ENCODE measurements around the gene HYPK. TPM values are rescaled to one million over a fixed set of nuclear protein-coding genes. Genes with fewer than 3 reads are reported as not detected.
A peak's percentile ranks its signal among the peaks of the same experiment; 100 is the strongest.

Gene HYPK
- total RNA-seq, 1 donor from 2014 or later: 6.5 TPM

DNA sequence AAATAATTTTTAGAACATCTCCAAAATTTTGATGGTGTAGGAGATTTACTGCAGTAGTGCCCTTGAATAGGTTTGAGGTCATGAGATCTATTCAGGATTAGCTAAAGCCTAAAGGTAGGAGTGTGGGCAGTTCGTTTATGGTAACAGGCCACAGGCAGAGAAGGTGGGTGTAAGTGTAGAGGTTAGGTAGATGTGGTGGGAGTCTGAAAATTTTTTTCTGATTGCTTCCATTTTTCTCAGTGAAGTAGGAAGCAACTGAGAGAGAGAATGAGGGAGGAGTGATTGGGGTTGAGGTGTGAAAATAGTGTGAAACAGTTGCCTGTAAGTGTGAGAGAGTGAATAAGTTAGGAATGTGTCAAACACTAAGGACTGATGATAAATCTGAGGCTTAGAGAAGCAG is 21.4 kb upstream of the HYPK start:
- Mint-ChIP-seq H3K27ac (ENCODE audit: unreplicated experiment) (no peak overlapping the region), H3K36me3 (ENCODE audit: low read depth, unreplicated experiment) (peaks cover 6% of the 10 kb centered on the region), H3K4me1 (ENCODE audit: unreplicated experiment) (peaks cover 9% of the 10 kb centered on the region), H3K9me3 (ENCODE audit: unreplicated experiment) (no peaks in the 10 kb centered on the region), H3K4me3 (ENCODE audit: unreplicated experiment) (no peak overlapping the region), H3K27me3 (ENCODE audit: unreplicated experiment) (peaks cover 9% of the 10 kb centered on the region)
- TF ChIP-seq, protein P1, sequence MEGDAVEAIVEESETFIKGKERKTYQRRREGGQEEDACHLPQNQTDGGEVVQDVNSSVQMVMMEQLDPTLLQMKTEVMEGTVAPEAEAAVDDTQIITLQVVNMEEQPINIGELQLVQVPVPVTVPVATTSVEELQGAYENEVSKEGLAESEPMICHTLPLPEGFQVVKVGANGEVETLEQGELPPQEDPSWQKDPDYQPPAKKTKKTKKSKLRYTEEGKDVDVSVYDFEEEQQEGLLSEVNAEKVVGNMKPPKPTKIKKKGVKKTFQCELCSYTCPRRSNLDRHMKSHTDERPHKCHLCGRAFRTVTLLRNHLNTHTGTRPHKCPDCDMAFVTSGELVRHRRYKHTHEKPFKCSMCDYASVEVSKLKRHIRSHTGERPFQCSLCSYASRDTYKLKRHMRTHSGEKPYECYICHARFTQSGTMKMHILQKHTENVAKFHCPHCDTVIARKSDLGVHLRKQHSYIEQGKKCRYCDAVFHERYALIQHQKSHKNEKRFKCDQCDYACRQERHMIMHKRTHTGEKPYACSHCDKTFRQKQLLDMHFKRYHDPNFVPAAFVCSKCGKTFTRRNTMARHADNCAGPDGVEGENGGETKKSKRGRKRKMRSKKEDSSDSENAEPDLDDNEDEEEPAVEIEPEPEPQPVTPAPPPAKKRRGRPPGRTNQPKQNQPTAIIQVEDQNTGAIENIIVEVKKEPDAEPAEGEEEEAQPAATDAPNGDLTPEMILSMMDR (IDR thresholded peaks at IDR 0.05; ENCODE audit: unreplicated experiment): no peak
- DNase-seq (ENCODE audit: low spot score): no peak

DNA sequence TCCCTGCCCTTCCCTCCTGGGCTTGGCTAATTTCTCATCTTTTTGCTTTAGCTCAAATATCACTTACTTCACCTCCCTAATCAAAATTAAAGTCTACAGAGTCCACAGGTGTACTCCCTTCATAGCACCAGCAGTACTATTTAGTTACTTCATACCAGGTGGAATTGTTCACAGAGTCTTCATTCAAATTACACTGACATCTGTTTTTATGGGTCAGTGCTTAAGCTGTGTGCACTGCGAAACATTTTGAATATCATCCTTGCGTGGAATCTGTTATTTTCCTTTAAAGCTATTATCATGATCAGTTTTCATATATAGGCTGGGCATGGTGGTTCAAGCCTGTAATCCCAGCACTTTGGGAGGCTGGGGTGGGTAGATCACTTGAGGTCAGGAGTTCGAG is 11.0 kb upstream of the HYPK start:
- peaks cover 16% of the 10 kb centered on the region for H3K36me3 Mint-ChIP-seq (ENCODE audit: low read depth, unreplicated experiment)

DNA sequence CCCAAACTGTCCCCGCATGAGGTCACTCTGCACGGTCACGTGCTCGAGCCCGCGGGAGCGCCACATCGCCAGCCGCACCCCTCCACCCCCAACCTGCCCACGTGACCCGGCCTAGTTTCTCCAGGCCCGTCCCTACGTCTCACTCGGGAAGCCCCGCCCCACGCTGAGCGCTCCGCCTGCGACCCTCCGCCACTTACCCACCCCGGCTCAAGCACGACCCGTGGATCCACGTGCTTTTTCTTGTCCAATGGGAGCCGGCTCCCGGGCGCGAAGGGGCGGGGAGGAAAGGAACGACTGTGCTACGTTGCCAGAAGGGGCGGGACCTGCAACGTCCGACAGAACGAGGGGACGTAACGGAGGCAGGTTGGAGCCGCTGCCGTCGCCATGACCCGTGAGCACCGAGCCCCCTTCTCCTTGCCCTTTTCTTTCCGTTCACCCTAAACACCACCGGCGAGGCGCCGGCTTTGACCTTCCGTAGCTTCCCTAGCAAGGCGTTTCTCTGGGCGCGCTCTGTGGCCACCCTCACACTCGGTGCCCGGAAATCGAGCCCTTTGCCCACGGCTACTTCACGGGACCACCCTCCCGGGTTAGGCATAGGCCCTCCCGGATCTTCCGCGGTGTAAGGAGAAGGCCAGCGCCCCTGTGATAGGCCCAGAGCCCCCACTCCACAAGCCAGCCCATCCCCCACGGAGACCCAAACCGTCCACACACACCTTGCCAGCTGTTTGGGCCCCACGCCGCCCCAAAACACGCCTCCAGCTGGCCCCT is 8.2 kb upstream of the HYPK start, which contains the start of gene SERF2:
TSS of gene SERF2 (plus strand) at position 328 of the 768 bp plus-strand sequence. CDS start at position 385, 57 bp downstream.
- Mint-ChIP-seq H3K9me3 (ENCODE audit: unreplicated experiment) (no peaks in the 10 kb centered on the region), H3K4me3 (ENCODE audit: unreplicated experiment) (peak within 1 kb of the TSS; percentile 99), H3K27ac (ENCODE audit: unreplicated experiment) (peak within 1 kb of the TSS; percentile 98), H3K27me3 (ENCODE audit: unreplicated experiment) (peaks cover 24% of the 10 kb centered on the region), H3K36me3 (ENCODE audit: low read depth, unreplicated experiment) (peaks cover 42% of the 10 kb centered on the region), H3K4me1 (ENCODE audit: unreplicated experiment) (peaks cover 38% of the 10 kb centered on the region)
- TF ChIP-seq, protein P1 (IDR thresholded peaks at IDR 0.05; ENCODE audit: unreplicated experiment): no peak
- peak; percentile 99 for DNase-seq (ENCODE audit: low spot score)

More for the DNA sequence above, 11.0 kb upstream of the HYPK start:
- H3K9me3 Mint-ChIP-seq (ENCODE audit: unreplicated experiment): no peaks in the 10 kb centered on the region
- DNase-seq (ENCODE audit: low spot score): no peak
- no peak overlapping the region for H3K4me3 Mint-ChIP-seq (ENCODE audit: unreplicated experiment)
- H3K4me1 Mint-ChIP-seq (ENCODE audit: unreplicated experiment): peaks cover 22% of the 10 kb centered on the region
- H3K27ac Mint-ChIP-seq (ENCODE audit: unreplicated experiment): no peak overlapping the region
- H3K27me3 Mint-ChIP-seq (ENCODE audit: unreplicated experiment): peaks cover 23% of the 10 kb centered on the region
- TF ChIP-seq, protein P1 (IDR thresholded peaks at IDR 0.05; ENCODE audit: unreplicated experiment): no peak

DNA sequence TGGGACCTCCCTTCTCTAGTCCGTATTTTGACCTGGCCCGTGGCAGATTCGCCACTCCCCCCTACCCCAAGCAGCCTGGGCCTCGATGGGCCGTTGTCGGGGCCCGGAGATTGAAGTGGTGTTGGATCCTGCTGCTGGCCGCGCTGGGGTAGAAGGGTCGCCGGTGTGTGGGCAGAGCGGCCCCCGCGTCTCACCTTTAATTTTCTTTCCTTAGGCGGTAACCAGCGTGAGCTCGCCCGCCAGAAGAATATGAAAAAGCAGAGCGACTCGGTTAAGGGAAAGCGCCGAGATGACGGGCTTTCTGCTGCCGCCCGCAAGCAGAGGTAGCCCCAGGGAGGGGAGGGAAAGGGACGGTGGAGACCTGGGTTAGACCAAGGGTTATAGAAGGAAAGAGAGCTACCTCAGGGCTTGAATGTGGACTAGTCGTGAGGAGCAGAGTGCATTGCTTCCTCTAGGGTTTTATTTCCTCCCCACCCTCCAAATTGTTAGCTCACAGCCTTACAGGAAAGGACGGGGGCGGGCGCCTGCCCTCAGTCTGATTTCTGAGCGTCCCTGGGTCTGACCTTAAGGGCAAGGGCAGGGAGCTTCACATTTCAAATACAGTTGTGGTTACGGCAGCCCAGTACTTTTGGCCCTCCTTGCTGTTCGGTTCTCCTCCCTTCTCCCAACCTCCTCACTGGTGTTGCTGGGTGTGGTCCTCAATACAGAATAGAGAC is 7.5 kb upstream of the HYPK start:
- H3K4me3 Mint-ChIP-seq (ENCODE audit: unreplicated experiment): peak overlapping the region; percentile 99
- H3K27me3 Mint-ChIP-seq (ENCODE audit: unreplicated experiment): peaks cover 27% of the 10 kb centered on the region
- H3K36me3 Mint-ChIP-seq (ENCODE audit: low read depth, unreplicated experiment): peaks cover 42% of the 10 kb centered on the region
- TF ChIP-seq, protein P1 (IDR thresholded peaks at IDR 0.05; ENCODE audit: unreplicated experiment): no peak
- DNase-seq (ENCODE audit: low spot score): peak; percentile 13
- H3K9me3 Mint-ChIP-seq (ENCODE audit: unreplicated experiment): no peaks in the 10 kb centered on the region
- peaks cover 38% of the 10 kb centered on the region for H3K4me1 Mint-ChIP-seq (ENCODE audit: unreplicated experiment)
- peak overlapping the region; percentile 98 for H3K27ac Mint-ChIP-seq (ENCODE audit: unreplicated experiment)

Data from endothelial cell (in vitro differentiated cells).